GM12874 (cell line): Measurements from ENCODE around the gene SNRNP27.

Experiments
- TF ChIP-seq, protein P1 (sequence below): IDR thresholded peaks from 2 replicates; pipeline ENCODE4 v1.5.1; 2011; ENCODE audit warnings: low read depth, mild to moderate bottlenecking, control low read depth, low read length, moderate library complexity; ENCODE audit not compliant: insufficient read depth

Gene SNRNP27

DNA sequence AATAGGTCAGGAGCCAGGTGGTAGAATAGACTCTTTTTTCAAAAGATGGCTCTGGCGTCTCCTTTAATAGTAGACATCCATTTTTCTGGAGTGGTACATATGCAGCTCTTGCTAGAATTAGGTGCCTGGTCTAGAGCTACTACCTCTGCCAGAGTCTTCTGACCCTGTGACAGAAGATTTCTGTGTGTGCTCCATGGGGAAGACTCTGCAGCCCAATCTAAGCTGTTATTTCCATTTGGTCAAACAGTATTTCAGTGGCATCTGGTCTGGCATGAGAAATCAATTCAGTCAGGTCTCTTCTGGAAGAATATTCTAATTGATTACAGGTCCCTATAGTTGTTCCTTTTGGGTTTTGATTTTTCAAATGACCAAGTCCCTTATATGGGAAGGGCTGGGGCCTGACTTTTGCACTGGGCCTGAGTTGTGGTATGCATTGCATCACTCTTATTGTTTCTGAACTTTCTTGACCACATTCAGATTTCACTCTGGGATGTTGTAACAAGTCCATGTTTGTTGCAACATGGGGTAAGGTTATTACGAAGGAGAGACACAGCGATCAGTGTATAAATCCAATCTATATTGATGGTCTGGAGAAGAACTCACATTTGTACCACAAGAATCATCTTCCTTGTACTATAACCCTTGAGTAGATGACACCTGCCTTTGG lies 33.2 kb downstream of the SNRNP27 start:
- TF ChIP-seq, protein P1, sequence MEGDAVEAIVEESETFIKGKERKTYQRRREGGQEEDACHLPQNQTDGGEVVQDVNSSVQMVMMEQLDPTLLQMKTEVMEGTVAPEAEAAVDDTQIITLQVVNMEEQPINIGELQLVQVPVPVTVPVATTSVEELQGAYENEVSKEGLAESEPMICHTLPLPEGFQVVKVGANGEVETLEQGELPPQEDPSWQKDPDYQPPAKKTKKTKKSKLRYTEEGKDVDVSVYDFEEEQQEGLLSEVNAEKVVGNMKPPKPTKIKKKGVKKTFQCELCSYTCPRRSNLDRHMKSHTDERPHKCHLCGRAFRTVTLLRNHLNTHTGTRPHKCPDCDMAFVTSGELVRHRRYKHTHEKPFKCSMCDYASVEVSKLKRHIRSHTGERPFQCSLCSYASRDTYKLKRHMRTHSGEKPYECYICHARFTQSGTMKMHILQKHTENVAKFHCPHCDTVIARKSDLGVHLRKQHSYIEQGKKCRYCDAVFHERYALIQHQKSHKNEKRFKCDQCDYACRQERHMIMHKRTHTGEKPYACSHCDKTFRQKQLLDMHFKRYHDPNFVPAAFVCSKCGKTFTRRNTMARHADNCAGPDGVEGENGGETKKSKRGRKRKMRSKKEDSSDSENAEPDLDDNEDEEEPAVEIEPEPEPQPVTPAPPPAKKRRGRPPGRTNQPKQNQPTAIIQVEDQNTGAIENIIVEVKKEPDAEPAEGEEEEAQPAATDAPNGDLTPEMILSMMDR = no peak

DNA sequence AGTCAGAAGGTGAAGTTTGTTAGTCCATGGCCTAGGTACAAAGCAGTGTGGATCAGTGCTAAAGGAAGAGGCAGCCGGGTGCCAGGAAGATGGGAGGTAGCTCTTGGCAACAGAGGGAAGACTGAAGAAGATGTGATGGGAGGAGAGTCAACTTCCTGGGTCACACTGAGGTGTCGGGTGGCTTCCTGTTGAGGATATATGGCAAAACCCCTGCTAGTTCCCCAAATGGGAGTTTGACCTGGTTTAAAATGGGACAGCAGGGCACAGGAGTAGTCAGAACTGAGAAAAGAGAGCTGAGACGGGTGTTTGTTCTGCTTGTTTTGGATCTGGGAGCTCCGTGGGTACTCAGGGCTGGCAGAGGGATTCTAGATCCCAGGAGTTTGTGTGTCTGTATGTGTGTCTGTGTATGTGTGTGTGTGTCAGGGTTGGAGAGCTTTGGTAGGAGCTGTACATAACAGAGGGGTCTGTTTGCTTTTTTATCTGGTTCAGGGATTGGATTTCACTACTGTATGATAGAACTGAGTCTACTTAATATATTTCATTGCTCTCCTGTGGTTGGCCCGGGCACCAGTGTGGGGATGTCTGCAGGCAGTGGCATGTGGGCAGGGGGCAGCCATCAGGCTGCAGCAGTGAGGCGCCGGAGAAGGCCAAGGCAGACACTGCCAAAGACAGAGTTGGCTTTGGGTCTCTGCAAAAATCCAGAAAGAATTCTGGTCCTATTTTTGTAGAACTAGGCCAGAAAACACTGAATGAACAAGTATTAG lies 38.3 kb downstream of the SNRNP27 start:
- TF ChIP-seq, protein P1 = no peak

DNA sequence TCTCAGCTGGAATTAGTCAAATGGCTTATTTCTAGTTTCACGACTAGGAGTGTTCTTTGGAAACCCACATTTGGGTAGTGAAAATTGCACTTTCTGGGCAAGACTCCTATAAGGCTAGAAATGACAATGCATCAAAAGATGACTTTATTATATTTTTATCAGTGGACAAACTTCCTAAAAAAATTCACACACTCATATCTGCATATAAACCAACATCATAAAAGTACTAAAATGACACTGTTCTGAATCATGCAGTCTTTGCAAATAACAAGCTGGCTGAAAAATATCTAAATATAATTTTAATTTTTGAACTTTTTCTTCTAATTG lies 38.8 kb downstream of the SNRNP27 start:
- TF ChIP-seq, protein P1 = no peak

DNA sequence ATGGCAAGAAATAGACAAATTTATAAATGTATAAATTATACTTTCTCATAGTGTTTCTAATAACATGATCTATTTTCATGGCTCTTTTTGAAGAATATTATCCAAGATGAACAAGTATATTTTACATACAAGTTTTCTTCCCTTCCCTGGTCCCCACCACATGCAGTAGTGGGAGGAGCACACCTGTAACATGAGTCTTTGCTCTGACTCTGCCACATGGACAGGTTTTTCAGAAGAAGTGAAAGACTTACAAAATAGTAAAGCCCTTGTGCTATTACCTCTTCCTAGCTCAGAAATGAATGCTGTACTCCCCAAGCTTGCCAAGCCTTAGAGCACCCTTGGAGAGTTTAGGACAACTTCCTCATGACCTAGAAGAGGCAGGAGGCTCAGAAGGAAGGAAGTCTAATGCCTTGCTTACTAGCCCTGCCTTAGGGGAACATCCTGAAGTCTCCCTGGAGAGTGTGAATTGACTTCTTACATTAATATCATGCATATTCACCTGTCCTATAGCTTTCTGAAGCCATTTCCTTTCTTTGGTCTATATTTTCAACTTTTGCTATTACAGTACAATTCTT lies 39.6 kb downstream of the SNRNP27 start:
- TF ChIP-seq, protein P1 = no peak

DNA sequence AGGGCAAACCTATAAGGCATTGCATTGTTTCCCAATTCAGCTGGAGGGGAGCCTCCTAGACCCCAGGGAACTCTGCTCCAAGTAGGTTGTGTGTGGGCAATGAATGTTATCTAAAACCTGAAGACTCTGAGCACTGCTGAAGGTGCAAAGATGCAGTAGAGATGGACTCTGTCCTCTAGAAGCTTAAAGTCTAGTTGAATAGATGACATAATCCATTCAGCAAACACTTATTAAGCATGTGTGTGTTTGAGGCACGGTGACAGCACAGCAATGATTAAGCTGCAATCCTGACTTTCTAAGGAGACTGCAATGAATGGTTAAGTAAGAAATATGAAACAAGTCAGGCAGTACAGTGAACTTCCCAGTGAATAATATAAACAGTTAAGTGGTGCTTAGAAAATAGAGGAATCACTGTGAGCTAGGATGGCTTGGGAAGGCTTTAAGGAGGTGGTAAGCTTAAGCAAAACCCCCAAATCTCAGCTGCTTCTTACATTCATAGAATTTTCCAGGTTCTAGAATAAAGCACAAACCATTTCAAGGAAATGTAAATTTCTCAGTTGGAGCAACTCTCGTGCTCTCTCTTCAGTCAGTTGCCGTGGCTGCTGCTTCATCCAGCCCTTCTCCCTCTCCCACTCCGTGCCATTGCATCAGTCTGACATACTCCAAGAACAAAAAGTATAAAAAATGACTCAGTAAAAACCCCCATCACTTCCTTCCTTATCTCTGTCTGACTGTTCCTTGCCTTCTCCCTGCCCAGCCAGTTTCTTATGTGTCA lies 40.3 kb downstream of the SNRNP27 start:
- TF ChIP-seq, protein P1 = no peak

DNA sequence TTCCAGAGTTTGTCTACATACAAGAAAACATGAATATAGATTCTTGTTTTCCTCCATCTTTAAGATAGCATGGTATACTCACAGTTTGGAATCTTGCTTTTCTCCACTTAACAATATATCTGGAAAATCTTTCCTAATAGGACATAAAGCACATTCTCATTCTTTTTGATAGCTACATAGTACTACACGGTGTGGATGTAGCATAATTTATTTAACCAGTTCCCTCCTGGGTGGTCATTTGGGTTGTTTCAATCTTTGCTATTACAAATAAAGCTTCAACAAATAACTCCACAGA lies 40.8 kb downstream of the SNRNP27 start:
- TF ChIP-seq, protein P1 = no peak

DNA sequence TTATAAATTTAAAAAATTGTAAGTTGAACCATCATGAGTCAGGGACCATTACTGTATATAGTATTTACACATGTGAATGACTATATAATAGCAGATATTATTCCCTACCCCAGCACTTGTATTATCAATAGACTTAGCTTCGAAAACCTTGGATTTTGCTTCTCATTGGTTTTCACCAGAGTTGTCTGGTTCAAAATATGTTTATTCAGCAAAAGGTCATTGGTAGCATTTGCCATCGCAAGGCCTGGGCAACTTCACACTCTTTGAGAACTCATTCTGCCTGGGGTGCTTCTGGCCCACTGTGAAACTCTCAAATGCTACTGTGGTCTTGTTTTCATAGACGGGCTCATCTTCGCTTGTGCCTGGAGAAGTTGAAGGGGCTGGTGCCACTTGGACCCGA lies 41.3 kb downstream of the SNRNP27 start:
- TF ChIP-seq, protein P1 = no peak
